HCT116 (cell line): ENCODE measurements around the gene TBC1D4. TPM values are rescaled to one million over a fixed set of nuclear protein-coding genes. Genes with fewer than 3 reads are reported as not detected.

Experiments
- ATAC-seq: fragments of 200-7000 bp; cut with Tn5 transposase; 2 replicates; pipeline ENCODE4 v1.9.1; 2020; ENCODE audit warnings: mild to moderate bottlenecking, moderate library complexity
- BruUV-seq: library from RNA; stranded (reverse); fragments of 400-500 nt; replicated peaks from 2 replicates; lab custom pipeline; 2021; lab: Mats Ljungman, UMichigan
- CTCF ChIA-PET: fragments of 300-600 bp; sonication (Branson Sonifier 250); formaldehyde crosslinking; loops from one replicate; lab custom pipeline; 2021; ENCODE audit warnings: antibody characterized with exemption; lab: Charles Lee
- POLR2A ChIA-PET: fragments of 300-600, 350-600 bp; sonication (Branson Sonifier 250); formaldehyde crosslinking; loops from one replicate; lab custom pipeline; 2021; ENCODE audit warnings: antibody characterized with exemption; lab: Charles Lee
- RAD21 ChIA-PET, 2 experiments: fragments of 300-600 bp; sonication (Branson Sonifier 250); formaldehyde crosslinking; loops; one replicate each; lab custom pipeline; 2023; ENCODE audit warnings: low total read pairs in 2 of 2; ENCODE audit not compliant: uncharacterized antibody in 2 of 2, unreplicated experiment in 2 of 2, low non-redundant PET in 1 of 2; lab: Charles Lee
- DNase-seq: peaks from one replicate; pipeline ENCODE4 v3.0.0-alpha.2; 2010; ENCODE audit warnings: low read depth, low spot score
- H2AFZ ChIP-seq: fragments of 200-600 bp; shearing (Covaris generic), sonication (generic); 2 replicates; pipeline ENCODE4 v1.6.1; 2017; ENCODE audit warnings: low read depth, mixed run types, mixed read lengths, antibody characterized with exemption, low read length; ENCODE audit not compliant: poor library complexity, severe bottlenecking
- H3K27ac ChIP-seq: 2 replicates; pipeline ENCODE4 v1.5.1; 2012; ENCODE audit warnings: low read depth, low read length
- H3K27me3 ChIP-seq: fragments of 200-600 bp; sonication (generic); 2 replicates; pipeline ENCODE4 v1.6.1; 2016; ENCODE audit warnings: mixed run types, low read length, mixed read lengths; ENCODE audit not compliant: insufficient read depth
- H3K36me3 ChIP-seq, 2 experiments: fragments of 200-500 bp in 1 of 2; fragments of 200-600 bp in 1 of 2; sonication (Bioruptor generic) in 1 of 2; sonication (generic) in 1 of 2; 2 replicates each; pipeline versions ENCODE4 v1.5.1 to v1.6.1; 2014 to 2016; ENCODE audit warnings: low read length in 2 of 2, inconsistent platforms in 1 of 2, mixed read lengths in 1 of 2, mixed run types in 1 of 2; ENCODE audit not compliant: insufficient read depth in 2 of 2, control insufficient read depth in 1 of 2
- H3K4me1 ChIP-seq, 2 experiments: fragments of 200-600 bp in 1 of 2; sonication (generic) in 1 of 2; 2 replicates each; pipeline versions ENCODE4 v1.5.1 to v1.6.1; 2012 to 2017; ENCODE audit warnings: low read length in 2 of 2, inconsistent platforms in 1 of 2, mild to moderate bottlenecking in 1 of 2, mixed read lengths in 1 of 2, mixed run types in 1 of 2, moderate library complexity in 1 of 2; ENCODE audit not compliant: insufficient read depth in 2 of 2, control insufficient read depth in 1 of 2
- H3K4me2 ChIP-seq: fragments of 200-600 bp; sonication (generic); 2 replicates; pipeline ENCODE4 v1.6.1; 2017; ENCODE audit warnings: mixed run types, low read length, mixed read lengths
- H3K4me3 ChIP-seq, 2 experiments: fragments of 200-600 bp in 1 of 2; sonication (generic) in 1 of 2; replicated peaks in 1 of 2; 2 replicates each; pipeline ENCODE4 v1.5.1; 2011 to 2016; ENCODE audit warnings: low read length in 2 of 2, control low read depth in 1 of 2, low read depth in 1 of 2, mild to moderate bottlenecking in 1 of 2, mixed read lengths in 1 of 2, mixed run types in 1 of 2
- H3K79me2 ChIP-seq: fragments of 200-600 bp; sonication (generic); 2 replicates; pipeline ENCODE4 v1.6.1; 2017; ENCODE audit warnings: mild to moderate bottlenecking, mixed run types, low read length, moderate library complexity, mixed read lengths; ENCODE audit not compliant: insufficient read depth
- H3K9ac ChIP-seq: fragments of 200-600 bp; sonication (generic); 2 replicates; pipeline ENCODE4 v1.6.1; 2016; ENCODE audit warnings: low read length, mixed read lengths
- H3K9me2 ChIP-seq: fragments of 200-600 bp; sonication (generic), shearing (Covaris generic); 2 replicates; pipeline ENCODE4 v1.6.1; 2017; ENCODE audit warnings: mixed run types, mild to moderate bottlenecking, moderate library complexity; ENCODE audit not compliant: insufficient read depth
- H3K9me3 ChIP-seq, 2 experiments: fragments of 200-500 bp in 1 of 2; fragments of 200-600 bp in 1 of 2; sonication (Bioruptor generic) in 1 of 2; sonication (generic) in 1 of 2; 2 replicates each; pipeline ENCODE4 v1.6.1; 2014 to 2017; ENCODE audit warnings: low read length in 2 of 2, mixed read lengths in 2 of 2, inconsistent platforms in 1 of 2, low read depth in 1 of 2, mild to moderate bottlenecking in 1 of 2, mixed run types in 1 of 2, moderate library complexity in 1 of 2; ENCODE audit not compliant: control insufficient read depth in 1 of 2, insufficient read depth in 1 of 2
- H4K20me1 ChIP-seq: fragments of 200-600 bp; sonication (generic), shearing (Covaris generic); 2 replicates; pipeline ENCODE4 v1.6.1; 2017; ENCODE audit warnings: mixed run types, mild to moderate bottlenecking, moderate library complexity; ENCODE audit not compliant: insufficient read depth
- ATF3 ChIP-seq: IDR thresholded peaks from 2 replicates; pipeline ENCODE4 v1.6.1; 2012
- CEBPB ChIP-seq: IDR thresholded peaks from 2 replicates; pipeline ENCODE4 v1.6.1; 2012; ENCODE audit warnings: low read depth
- CTCF ChIP-seq, 3 experiments: fragments of 200-600 bp in 1 of 3; sonication (generic) in 1 of 3; IDR thresholded peaks in 2 of 3; conservative IDR thresholded peaks in 1 of 3; 2 replicates each; pipeline ENCODE4 v1.5.1; 2012 to 2017; ENCODE audit warnings: low read depth in 2 of 3, low read length in 2 of 3, antibody characterized with exemption in 1 of 3, borderline replicate concordance in 1 of 3, control low read depth in 1 of 3, mild to moderate bottlenecking in 1 of 3, mixed read lengths in 1 of 3, mixed run types in 1 of 3, moderate library complexity in 1 of 3; ENCODE audit not compliant: insufficient read depth in 1 of 3
- EGR1 ChIP-seq: IDR thresholded peaks from 2 replicates; pipeline ENCODE4 v1.6.1; 2012; ENCODE audit warnings: low read depth
- EZH2phosphoT487 ChIP-seq: fragments of 200-600 bp; IDR thresholded peaks from 2 replicates; pipeline ENCODE4 v1.6.1; 2018; ENCODE audit warnings: antibody characterized with exemption, borderline replicate concordance
- FOSL1 ChIP-seq: IDR thresholded peaks from 2 replicates; pipeline ENCODE4 v1.6.1; 2012; ENCODE audit warnings: low read depth
- JUND ChIP-seq: IDR thresholded peaks from 2 replicates; pipeline ENCODE4 v1.6.1; 2012
- POLR2AphosphoS5 ChIP-seq: IDR thresholded peaks from 2 replicates; pipeline ENCODE4 v1.6.1; 2011; ENCODE audit warnings: mild to moderate bottlenecking, low read depth, low read length, moderate library complexity
- REST ChIP-seq: IDR thresholded peaks from 2 replicates; pipeline ENCODE4 v1.6.1; 2012; ENCODE audit warnings: low read depth
- SIN3A ChIP-seq: IDR thresholded peaks from 2 replicates; pipeline ENCODE4 v1.6.1; 2012; ENCODE audit warnings: low read depth
- SP1 ChIP-seq: IDR thresholded peaks from 2 replicates; pipeline ENCODE4 v1.6.1; 2012; ENCODE audit warnings: low read depth
- SRF ChIP-seq: IDR thresholded peaks from 2 replicates; pipeline ENCODE4 v1.6.1; 2012; ENCODE audit warnings: low read depth
- intact Hi-C: fragments of 100-400 bp; cut with micrococcal nuclease; formaldehyde crosslinking; loops from 2 replicates; pipeline ENCODE4 v1.10.0; 2022
- total RNA-seq: library from RNA; stranded (reverse); gene quantifications from one replicate; pipeline ENCODE4 v1.2.1, GENCODE V29; 2021; ENCODE audit not compliant: unreplicated experiment

The TBC1D4 gene
- total RNA-seq, 1 experiment from 2014 or later = 24.6 TPM

- ChIA-PET POLR2A (no interaction called here), RAD21 (no interaction called here), CTCF (no interaction called here)
- Histone ChIP-seq H3K4me2 (no peak overlapping the region), H3K4me1 (no peaks in the 10 kb centered on the region), H4K20me1 (no peaks in the 10 kb centered on the region), H3K36me3 (no peaks in the 10 kb centered on the region; a peak in 2 of 4 replicates), H3K27me3 (no peaks in the 10 kb centered on the region), H3K9me3 (no peaks in the 10 kb centered on the region), H3K79me2 (no peaks in the 10 kb centered on the region), H3K9ac (no peak overlapping the region), H3K4me3 (no peak overlapping the region), H3K9me2 (no peaks in the 10 kb centered on the region), H2AFZ (no peak overlapping the region), H3K27ac (no peak overlapping the region)
- no peak for ATAC-seq
- TF ChIP-seq ATF3 = no peak
- no peak for TF ChIP-seq EGR1
- no peak for TF ChIP-seq CEBPB
- TF ChIP-seq JUND = no peak
- TF ChIP-seq REST = no peak
- TF ChIP-seq SRF = no peak
- TF ChIP-seq FOSL1 = no peak
- no peak for TF ChIP-seq CTCF (IDR thresholded peaks at IDR 0.05 in 2 of 3, conservative IDR thresholded peaks at IDR 0.05 in 1 of 3; ENCODE audit: borderline replicate concordance in 1 of 3, insufficient read depth in 1 of 3, low read depth in 2 of 3, low read length in 2 of 3)
- TF ChIP-seq SP1 = no peak
- TF ChIP-seq POLR2AphosphoS5 = no peak
- no peak for TF ChIP-seq SIN3A
- TF ChIP-seq EZH2phosphoT487 = no peak
- intact Hi-C loops = no loop called here
- DNase-seq = no peak
- BruUV-seq = no TSS peak
These were observed 173.7 kb downstream of the TBC1D4 start for GRCh38 chr13:75308222-75308621.
